ENCODE results near the gene BICRAL.

BICRAL gene

DNA sequence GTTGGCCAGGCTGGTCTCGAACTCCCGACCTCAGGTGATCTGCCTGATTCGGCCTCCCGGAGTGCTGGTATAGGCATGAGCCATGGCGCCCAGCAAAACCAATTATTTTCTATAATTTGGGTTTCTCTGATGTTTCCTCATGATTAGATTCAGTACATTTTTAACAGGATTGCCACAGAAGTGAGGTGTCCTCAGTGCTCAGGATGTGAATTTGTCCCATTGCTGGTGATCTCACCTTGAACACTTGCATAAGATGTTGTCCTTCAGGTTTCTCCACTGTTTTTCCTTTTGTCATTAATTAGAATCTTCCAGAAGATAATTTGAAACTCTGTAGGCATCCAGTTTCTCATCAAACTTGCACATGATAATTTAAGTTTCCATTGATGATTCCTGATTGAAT, 52.2 kb downstream of the BICRAL start:
- Histone ChIP-seq H3K9me3 (ENCODE audit: insufficient read depth, low read length) (no peaks in the 10 kb centered on the region), H3K4me2 (ENCODE audit: low read length) (no peak overlapping the region), H3K36me3 (replicated peaks; ENCODE audit: low read depth, low read length) (peaks cover 10% of the 10 kb centered on the region), H3K27me3 (ENCODE audit: low read depth, low read length) (no peaks in the 10 kb centered on the region), H4K20me1 (ENCODE audit: insufficient read depth, low read length) (no peaks in the 10 kb centered on the region), H3K79me2 (ENCODE audit: low read length) (no peaks in the 10 kb centered on the region), H2AFZ (ENCODE audit: low read depth, low read length) (no peak overlapping the region), H3K4me1 (ENCODE audit: low read length) (no peaks in the 10 kb centered on the region), H3K4me3 (ENCODE audit: low read length) (no peak overlapping the region), H3K27ac (ENCODE audit: low read length) (no peak overlapping the region), H3K9ac (ENCODE audit: low read length) (no peak overlapping the region)
- TF ChIP-seq, protein P1, sequence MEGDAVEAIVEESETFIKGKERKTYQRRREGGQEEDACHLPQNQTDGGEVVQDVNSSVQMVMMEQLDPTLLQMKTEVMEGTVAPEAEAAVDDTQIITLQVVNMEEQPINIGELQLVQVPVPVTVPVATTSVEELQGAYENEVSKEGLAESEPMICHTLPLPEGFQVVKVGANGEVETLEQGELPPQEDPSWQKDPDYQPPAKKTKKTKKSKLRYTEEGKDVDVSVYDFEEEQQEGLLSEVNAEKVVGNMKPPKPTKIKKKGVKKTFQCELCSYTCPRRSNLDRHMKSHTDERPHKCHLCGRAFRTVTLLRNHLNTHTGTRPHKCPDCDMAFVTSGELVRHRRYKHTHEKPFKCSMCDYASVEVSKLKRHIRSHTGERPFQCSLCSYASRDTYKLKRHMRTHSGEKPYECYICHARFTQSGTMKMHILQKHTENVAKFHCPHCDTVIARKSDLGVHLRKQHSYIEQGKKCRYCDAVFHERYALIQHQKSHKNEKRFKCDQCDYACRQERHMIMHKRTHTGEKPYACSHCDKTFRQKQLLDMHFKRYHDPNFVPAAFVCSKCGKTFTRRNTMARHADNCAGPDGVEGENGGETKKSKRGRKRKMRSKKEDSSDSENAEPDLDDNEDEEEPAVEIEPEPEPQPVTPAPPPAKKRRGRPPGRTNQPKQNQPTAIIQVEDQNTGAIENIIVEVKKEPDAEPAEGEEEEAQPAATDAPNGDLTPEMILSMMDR (IDR thresholded peaks at IDR 0.05; ENCODE audit: low read depth, low read length), result no peak
- TF ChIP-seq EZH2phosphoT487 (IDR thresholded peaks at IDR 0.05; ENCODE audit: low read depth), result no peak

DNA sequence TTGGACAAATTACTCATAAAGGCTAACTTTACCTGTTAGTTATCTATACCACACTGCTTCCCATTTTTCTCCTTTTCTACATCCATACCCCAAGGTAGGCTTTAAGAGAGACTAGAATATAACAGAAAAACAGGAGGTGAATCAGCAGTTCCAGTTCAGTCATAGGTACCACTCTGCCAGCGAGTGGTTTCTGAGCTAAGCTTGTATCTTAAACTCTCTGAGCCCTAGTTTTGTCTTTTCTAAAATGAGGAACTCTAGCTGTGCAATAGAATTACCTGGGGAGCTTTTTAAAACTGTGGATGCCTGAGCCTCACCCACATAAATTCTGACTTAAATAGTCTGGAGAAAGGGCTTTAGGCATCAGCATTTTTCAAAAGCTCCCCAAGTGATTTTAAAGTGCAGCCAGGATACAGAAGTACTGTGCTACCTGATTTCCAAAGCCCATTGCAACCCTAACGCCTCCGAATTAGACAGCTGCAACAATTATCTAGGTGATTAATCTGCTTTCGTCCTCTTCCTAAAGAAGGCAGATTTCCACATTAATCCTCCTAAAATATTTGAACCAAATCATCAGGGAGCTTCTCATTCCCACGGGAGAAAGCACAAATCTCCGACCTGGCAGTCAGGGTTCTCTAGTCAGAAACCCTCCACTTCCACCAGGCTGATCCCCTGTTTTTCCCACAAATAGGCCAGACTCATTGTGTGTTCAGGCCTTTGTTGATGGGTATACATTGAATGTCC, 60.2 kb downstream of the BICRAL start:
- no peak overlapping the region for H3K4me2 ChIP-seq (ENCODE audit: low read length)
- H3K4me3 ChIP-seq (ENCODE audit: low read length), result no peak overlapping the region
- no peaks in the 10 kb centered on the region for H3K79me2 ChIP-seq (ENCODE audit: low read length)
- H3K36me3 ChIP-seq (replicated peaks; ENCODE audit: low read depth, low read length), result no peaks in the 10 kb centered on the region
- no peak overlapping the region for H2AFZ ChIP-seq (ENCODE audit: low read depth, low read length)
- no peaks in the 10 kb centered on the region for H3K27me3 ChIP-seq (ENCODE audit: low read depth, low read length)
- no peak overlapping the region for H3K9ac ChIP-seq (ENCODE audit: low read length)
- no peak overlapping the region for H3K27ac ChIP-seq (ENCODE audit: low read length)
- no peaks in the 10 kb centered on the region for H3K9me3 ChIP-seq (ENCODE audit: insufficient read depth, low read length)
- no peaks in the 10 kb centered on the region for H3K4me1 ChIP-seq (ENCODE audit: low read length)
- no peaks in the 10 kb centered on the region for H4K20me1 ChIP-seq (ENCODE audit: insufficient read depth, low read length)
- no peak for TF ChIP-seq EZH2phosphoT487 (IDR thresholded peaks at IDR 0.05; ENCODE audit: low read depth)
- TF ChIP-seq, protein P1 (IDR thresholded peaks at IDR 0.05; ENCODE audit: low read depth, low read length), result no peak

DNA sequence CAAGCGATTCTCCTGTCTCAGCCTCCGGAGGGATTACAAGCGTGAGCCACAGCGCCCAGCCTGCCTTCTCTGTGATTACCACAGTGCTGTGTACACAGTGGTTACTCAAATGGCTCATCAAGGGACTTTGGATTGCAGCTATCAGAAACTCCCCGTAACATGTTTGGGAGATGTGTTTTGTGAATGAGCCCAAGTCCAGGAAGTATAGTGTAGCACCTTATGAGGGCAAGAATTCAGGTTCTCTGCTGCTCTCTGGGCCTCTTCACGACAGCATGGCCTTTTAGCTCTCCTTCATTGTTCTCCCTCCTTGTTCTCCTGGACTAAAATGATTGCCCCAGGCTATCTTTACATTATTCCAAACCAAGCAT, 63.5 kb downstream of the BICRAL start:
- Histone ChIP-seq H3K36me3 (replicated peaks; ENCODE audit: low read depth, low read length) (no peaks in the 10 kb centered on the region), H3K27me3 (ENCODE audit: low read depth, low read length) (no peaks in the 10 kb centered on the region), H3K27ac (ENCODE audit: low read length) (no peak overlapping the region), H3K79me2 (ENCODE audit: low read length) (no peaks in the 10 kb centered on the region), H2AFZ (ENCODE audit: low read depth, low read length) (no peak overlapping the region), H3K4me1 (ENCODE audit: low read length) (no peaks in the 10 kb centered on the region), H3K9me3 (ENCODE audit: insufficient read depth, low read length) (no peaks in the 10 kb centered on the region), H3K9ac (ENCODE audit: low read length) (no peak overlapping the region), H3K4me2 (ENCODE audit: low read length) (no peak overlapping the region), H4K20me1 (ENCODE audit: insufficient read depth, low read length) (no peaks in the 10 kb centered on the region), H3K4me3 (ENCODE audit: low read length) (no peak overlapping the region)
- TF ChIP-seq, protein P1 (IDR thresholded peaks at IDR 0.05; ENCODE audit: low read depth, low read length), result no peak
- no peak for TF ChIP-seq EZH2phosphoT487 (IDR thresholded peaks at IDR 0.05; ENCODE audit: low read depth)

DNA sequence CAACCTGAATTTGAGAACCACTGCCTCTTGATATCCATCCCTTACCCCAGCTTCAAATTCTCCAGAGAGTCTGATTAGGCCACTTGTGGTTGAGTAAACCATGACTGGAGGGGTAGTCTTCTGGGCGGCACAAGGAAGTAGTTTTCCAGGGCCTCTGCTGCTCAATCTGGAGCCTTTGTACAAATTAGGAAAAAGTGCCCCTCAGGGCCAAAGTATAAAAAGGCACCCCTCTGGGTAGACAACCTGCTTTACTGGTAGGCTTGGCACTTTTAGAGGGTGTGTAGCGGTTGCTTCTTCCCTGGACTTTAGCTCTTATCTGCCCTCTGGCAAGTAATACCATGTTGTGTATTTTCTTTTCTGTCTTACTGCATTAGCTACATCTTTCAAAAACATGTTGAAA, 64.7 kb downstream of the BICRAL start:
- Histone ChIP-seq H3K4me2 (ENCODE audit: low read length) (no peak overlapping the region), H3K9me3 (ENCODE audit: insufficient read depth, low read length) (no peaks in the 10 kb centered on the region), H2AFZ (ENCODE audit: low read depth, low read length) (no peak overlapping the region), H3K9ac (ENCODE audit: low read length) (no peak overlapping the region), H3K27ac (ENCODE audit: low read length) (no peak overlapping the region), H3K36me3 (replicated peaks; ENCODE audit: low read depth, low read length) (no peaks in the 10 kb centered on the region), H3K4me1 (ENCODE audit: low read length) (no peaks in the 10 kb centered on the region), H3K4me3 (ENCODE audit: low read length) (no peak overlapping the region), H3K27me3 (ENCODE audit: low read depth, low read length) (no peaks in the 10 kb centered on the region), H4K20me1 (ENCODE audit: insufficient read depth, low read length) (no peaks in the 10 kb centered on the region), H3K79me2 (ENCODE audit: low read length) (no peaks in the 10 kb centered on the region)
- no peak for TF ChIP-seq EZH2phosphoT487 (IDR thresholded peaks at IDR 0.05; ENCODE audit: low read depth)
- TF ChIP-seq, protein P1 (IDR thresholded peaks at IDR 0.05; ENCODE audit: low read depth, low read length), result no peak

Data from OCI-LY3 (cell line).